SK-N-SH (cell line): ENCODE measurements around the gene NPAS3. TPM values are rescaled to one million over a fixed set of nuclear protein-coding genes. Genes with fewer than 3 reads are reported as not detected.
A peak's percentile ranks its signal among the peaks of the same experiment; 100 is the strongest.

Experiments used
- CTCF ChIA-PET: fragments of 300-600, 350-600 bp; formaldehyde crosslinking; extraction: SDS; loops from one replicate; lab custom pipeline; 2021; lab: Yijun Ruan, JAX
- POLR2A ChIA-PET: fragments of 350-600 bp; sonication (Branson Sonifier 250); formaldehyde crosslinking; extraction: SDS; loops from one replicate; lab custom pipeline; 2020; ENCODE audit warnings: antibody characterized with exemption, inconsistent platforms; lab: Yijun Ruan, JAX
- DNase-seq: peaks from one replicate; pipeline ENCODE4 v3.0.0; 2012
- H2AFZ ChIP-seq: fragments of 200-600 bp; sonication (generic); 2 replicates; pipeline ENCODE4 v1.8.1; 2016; ENCODE audit warnings: antibody characterized with exemption, mild to moderate bottlenecking, low read depth
- H3F3A ChIP-seq: fragments of 200-600 bp; sonication (generic); replicated peaks from 2 replicates; pipeline ENCODE3; 2016; ENCODE audit warnings: antibody characterized with exemption, mild to moderate bottlenecking; ENCODE audit not compliant: insufficient read depth
- H3K27ac ChIP-seq, 2 experiments: fragments of 200-500 bp in 1 of 2; fragments of 200-600 bp in 1 of 2; sonication (Bioruptor generic) in 1 of 2; sonication (generic), shearing (Covaris generic) in 1 of 2; 2 replicates each; pipeline versions ENCODE4 v1.5.1 to v1.6.1; 2014 to 2016; ENCODE audit warnings: low read depth in 2 of 2, inconsistent platforms in 1 of 2, low read length in 1 of 2, mild to moderate bottlenecking in 1 of 2, mixed read lengths in 1 of 2
- H3K27me3 ChIP-seq: fragments of 200-600 bp; sonication (generic), shearing (Covaris generic); 2 replicates; pipeline ENCODE4 v1.6.1; 2016; ENCODE audit warnings: mixed run types; ENCODE audit not compliant: insufficient read depth
- H3K36me3 ChIP-seq, 2 experiments: fragments of 200-500 bp in 1 of 2; fragments of 200-600 bp in 1 of 2; sonication (Bioruptor generic) in 1 of 2; sonication (generic) in 1 of 2; replicated peaks in 1 of 2; 2 replicates each; pipeline versions ENCODE3 to v1.5.1; 2014 to 2016; ENCODE audit warnings: low read length in 1 of 2, mild to moderate bottlenecking in 1 of 2; ENCODE audit not compliant: insufficient read depth in 2 of 2, control insufficient read depth in 1 of 2
- H3K4me1 ChIP-seq, 2 experiments: fragments of 200-500 bp in 1 of 2; fragments of 200-600 bp in 1 of 2; sonication (Bioruptor generic) in 1 of 2; sonication (generic), shearing (Covaris generic) in 1 of 2; 2 replicates each; pipeline versions ENCODE4 v1.5.1 to v1.6.1; 2014 to 2016; ENCODE audit warnings: low read depth in 1 of 2, low read length in 1 of 2, mixed run types in 1 of 2; ENCODE audit not compliant: insufficient read depth in 2 of 2, control insufficient read depth in 1 of 2
- H3K4me2 ChIP-seq: fragments of 200-600 bp; sonication (generic), shearing (Covaris generic); 2 replicates; pipeline ENCODE4 v1.6.1; 2017; ENCODE audit warnings: mixed run types
- H3K4me3 ChIP-seq, 2 experiments: fragments of 200-500 bp in 1 of 2; fragments of 200-600 bp in 1 of 2; sonication (Bioruptor generic) in 1 of 2; sonication (generic), shearing (Covaris generic) in 1 of 2; 2 replicates each; pipeline versions ENCODE4 v1.5.1 to v1.8.1; 2014 to 2016; ENCODE audit warnings: low read depth in 2 of 2, inconsistent platforms in 1 of 2, low read length in 1 of 2, mild to moderate bottlenecking in 1 of 2, mixed read lengths in 1 of 2, moderate library complexity in 1 of 2
- H3K79me2 ChIP-seq: fragments of 200-600 bp; sonication (generic); 2 replicates; pipeline ENCODE4 v1.8.1; 2017; ENCODE audit warnings: mild to moderate bottlenecking; ENCODE audit not compliant: insufficient read depth
- H3K9ac ChIP-seq: fragments of 200-600 bp; sonication (generic); 2 replicates; pipeline ENCODE4 v1.6.1; 2017; ENCODE audit warnings: mixed run types
- H3K9me2 ChIP-seq: fragments of 200-600 bp; sonication (generic); 2 replicates; pipeline ENCODE4 v1.6.1; 2017; ENCODE audit warnings: mixed run types
- H3K9me3 ChIP-seq: fragments of 200-600 bp; sonication (generic); 2 replicates; pipeline ENCODE4 v1.6.1; 2017; ENCODE audit warnings: mixed run types, mild to moderate bottlenecking, moderate library complexity
- H4K20me1 ChIP-seq: fragments of 200-600 bp; sonication (generic); 2 replicates; pipeline ENCODE4 v1.6.1; 2017; ENCODE audit warnings: mild to moderate bottlenecking, mixed run types; ENCODE audit not compliant: insufficient read depth
- CHD2 ChIP-seq: fragments of 150-350 bp; IDR thresholded peaks from 2 replicates; pipeline ENCODE4 v1.6.1; 2018; ENCODE audit warnings: low read length; ENCODE audit not compliant: partially characterized antibody
- CTCF ChIP-seq: fragments of 200-600 bp; sonication (generic); IDR thresholded peaks from 2 replicates; pipeline ENCODE4 v1.6.1; 2017; ENCODE audit warnings: antibody characterized with exemption, mild to moderate bottlenecking, moderate library complexity
- EP300 ChIP-seq, 2 experiments: IDR thresholded peaks; 2 replicates each; pipeline versions ENCODE4 v1.4.0 to v1.6.1; 2012; ENCODE audit warnings: borderline replicate concordance in 1 of 2, low read depth in 1 of 2, low read length in 1 of 2
- FOSL2 ChIP-seq: IDR thresholded peaks from 2 replicates; pipeline ENCODE4 v1.4.0; 2012; ENCODE audit warnings: low read depth, mild to moderate bottlenecking, moderate library complexity, borderline replicate concordance
- FOXM1 ChIP-seq: IDR thresholded peaks from 2 replicates; pipeline ENCODE4 v1.4.0; 2012; ENCODE audit warnings: low read depth, mild to moderate bottlenecking
- GATA2 ChIP-seq: sonication (generic); formaldehyde crosslinking; IDR thresholded peaks from 2 replicates; pipeline ENCODE4 v1.5.0; 2020; ENCODE audit warnings: mild to moderate bottlenecking, missing genetic modification reagents
- IRF3 ChIP-seq: fragments of 150-350 bp; IDR thresholded peaks from 2 replicates; pipeline ENCODE4 v1.6.1; 2016; ENCODE audit warnings: mild to moderate bottlenecking, low read depth, low read length
- MXI1 ChIP-seq: IDR thresholded peaks from 2 replicates; pipeline ENCODE4 v1.6.1; 2012; ENCODE audit warnings: mild to moderate bottlenecking, low read depth, low read length, improper control_type of control experiment
- NFIC ChIP-seq: IDR thresholded peaks from 2 replicates; pipeline ENCODE4 v1.4.0; 2012; ENCODE audit warnings: borderline replicate concordance
- RFX5 ChIP-seq: IDR thresholded peaks from 2 replicates; pipeline ENCODE4 v1.6.1; 2012; ENCODE audit warnings: mild to moderate bottlenecking, improper control_type of control experiment, low read length
- RXRA ChIP-seq: IDR thresholded peaks from 2 replicates; pipeline ENCODE4 v1.4.0; 2012; ENCODE audit warnings: low read depth, mild to moderate bottlenecking, borderline replicate concordance
- SMC3 ChIP-seq: IDR thresholded peaks from 2 replicates; pipeline ENCODE4 v1.6.1; 2012; ENCODE audit warnings: low read depth, low read length, improper control_type of control experiment
- TAF1 ChIP-seq: IDR thresholded peaks from 2 replicates; pipeline ENCODE4 v1.6.1; 2012; ENCODE audit warnings: low read depth, mild to moderate bottlenecking, low read length, moderate library complexity, borderline replicate concordance
- TCF12 ChIP-seq: IDR thresholded peaks from 2 replicates; pipeline ENCODE4 v1.4.0; 2012
- USF2 ChIP-seq: fragments of 150-350 bp; IDR thresholded peaks from 2 replicates; pipeline ENCODE4 v1.6.1; 2017; ENCODE audit warnings: antibody characterized with exemption, low read length, low read depth, borderline replicate concordance
- YY1 ChIP-seq: IDR thresholded peaks from 2 replicates; pipeline ENCODE4 v1.4.0; 2012; ENCODE audit warnings: low read depth, mild to moderate bottlenecking
- ZBTB33 ChIP-seq: IDR thresholded peaks from 2 replicates; pipeline ENCODE4 v1.4.0; 2012; ENCODE audit warnings: low read depth, borderline replicate concordance
- WGBS: methylation state at CpG from one replicate; pipeline ENCODE4 v1.1.6; 2017; ENCODE audit warnings: low lambda C conversion rate; 5-methylcytosine and 5-hydroxymethylcytosine counted together
- polyA plus RNA-seq, 3 experiments: library from polyadenylated mRNA; depleted of rRNA; stranded (reverse); fragments of >200 nt; gene quantifications; 2 replicates each; pipeline ENCODE4 v1.2.3, GENCODE V29; 2012

Gene NPAS3
- polyA plus RNA-seq, 1 of the 3 experiments (the other 2 are of a cell fraction) = 4.3 TPM

- no peak for TF ChIP-seq CTCF
- no peak for TF ChIP-seq CHD2
- no peak for TF ChIP-seq ZBTB33
- no peak for TF ChIP-seq TAF1
- no peak for TF ChIP-seq SMC3
- no peak for TF ChIP-seq GATA2 (CRISPR knock-in tag)
- no peak for TF ChIP-seq MXI1
- TF ChIP-seq YY1 = no peak
- TF ChIP-seq USF2 = no peak
- TF ChIP-seq RFX5 = no peak
- TF ChIP-seq EP300 (IDR thresholded peaks at IDR 0.05; ENCODE audit: borderline replicate concordance in 1 of 2, low read depth in 1 of 2, low read length in 1 of 2) = peak in 1 of 2 experiments; percentile 17; a peak in 1 of 4 replicates
- peak; percentile 23; the same call in 1 of the 2 replicates for TF ChIP-seq FOSL2
- no peak for TF ChIP-seq RXRA
- TF ChIP-seq TCF12 = no peak; the same call in 1 of the 2 replicates
- TF ChIP-seq FOXM1 = no peak
These were observed 857.7 kb downstream of the NPAS3 start (continued) for GRCh38 chr14:33796356-33796755.

- Histone ChIP-seq H3K9me2 (no peaks in the 10 kb centered on the region), H3K4me1 (peaks cover 0 to 10% of the 10 kb centered on the region in 2 experiments; a peak in 1 of 4 replicates), H2AFZ (no peak overlapping the region), H3K27ac (no peak overlapping the region), H3K27me3 (no peaks in the 10 kb centered on the region), H3K9me3 (no peaks in the 10 kb centered on the region), H3K4me2 (no peak overlapping the region), H3K9ac (no peak overlapping the region), H3K4me3 (no peak overlapping the region), H3F3A (no peaks in the 10 kb centered on the region), H4K20me1 (no peaks in the 10 kb centered on the region), H3K79me2 (no peaks in the 10 kb centered on the region), H3K36me3 (no peaks in the 10 kb centered on the region)
- ChIA-PET CTCF (no interaction called here), POLR2A (no interaction called here)
- no peak for TF ChIP-seq FOXM1
- no peak for TF ChIP-seq IRF3
- no peak for TF ChIP-seq NFIC
- 93% methylated on average over 88 of the region's 100 CpGs for WGBS
- DNase-seq = peak; percentile 21
These were observed 861.3 kb downstream of the NPAS3 start for GRCh38 chr14:33799705-33800570.
